GM19455 (cell line): ENCODE data around the gene SLC6A18.

Source experiments
- ATAC-seq: cut with Tn5 transposase; IDR thresholded peaks from one replicate; pipeline ENCODE4 v1.9.1; 2021; ENCODE audit not compliant: unreplicated experiment

SLC6A18 gene

GRCh38 chr5:1187234-1187949, 37.8 kb upstream of the SLC6A18 start:
- ATAC-seq, result no peak

- no peak for ATAC-seq
These were observed 37.2 kb upstream of the SLC6A18 start for GRCh38 chr5:1187950-1188334.

GRCh38 chr5:1188464-1188863, 36.7 kb upstream of the SLC6A18 start:
- ATAC-seq, result no peak

GRCh38 chr5:1189269-1189668, 35.9 kb upstream of the SLC6A18 start:
- no peak for ATAC-seq

GRCh38 chr5:1190278-1190677, 34.9 kb upstream of the SLC6A18 start:
- no peak for ATAC-seq

GRCh38 chr5:1190837-1191239, 34.3 kb upstream of the SLC6A18 start:
- no peak for ATAC-seq

GRCh38 chr5:1192971-1193590, 32.1 kb upstream of the SLC6A18 start:
- ATAC-seq, result no peak

GRCh38 chr5:1193591-1193985, 31.6 kb upstream of the SLC6A18 start:
- ATAC-seq, result no peak

GRCh38 chr5:1194378-1194777, 30.8 kb upstream of the SLC6A18 start:
- no peak for ATAC-seq

GRCh38 chr5:1195439-1195838, 29.7 kb upstream of the SLC6A18 start:
- no peak for ATAC-seq

GRCh38 chr5:1195916-1196315, 29.3 kb upstream of the SLC6A18 start:
- ATAC-seq, result no peak

GRCh38 chr5:1196562-1196961, 28.6 kb upstream of the SLC6A18 start:
- ATAC-seq, result no peak

- no peak for ATAC-seq
These were observed 27.1 kb upstream of the SLC6A18 start for GRCh38 chr5:1197876-1198666.

GRCh38 chr5:1199340-1199648, 25.9 kb upstream of the SLC6A18 start:
- ATAC-seq, result no peak

- ATAC-seq, result no peak
These were observed 25.3 kb upstream of the SLC6A18 start for GRCh38 chr5:1199649-1200494.

GRCh38 chr5:1200495-1201326, 24.5 kb upstream of the SLC6A18 start:
- no peak for ATAC-seq

- ATAC-seq, result no peak
These were observed 23.7 kb upstream of the SLC6A18 start, which contains the start of gene SLC6A19 for GRCh38 chr5:1201327-1202025. Gene SLC6A19, plus strand, starts transcription at chr5:1201595. Its CDS starts 56 bp downstream, at chr5:1201651.

- ATAC-seq, result no peak
These were observed 23.0 kb upstream of the SLC6A18 start for GRCh38 chr5:1202026-1202797.

- no peak for ATAC-seq
These were observed 22.4 kb upstream of the SLC6A18 start for GRCh38 chr5:1202798-1203185.
